Mesendoderm (in vitro differentiated cells): Measurements from ENCODE around the gene METTL1.

ENCODE experiments used
- DNase-seq: peaks from one replicate; pipeline ENCODE4 v3.0.0; 2013
- H2AK5ac ChIP-seq: 2 replicates; pipeline ENCODE4 v1.6.1; 2013; ENCODE audit warnings: low read length, inconsistent platforms
- H2BK120ac ChIP-seq: 2 replicates; pipeline ENCODE4 v1.6.1; 2013; ENCODE audit warnings: low read depth, mild to moderate bottlenecking, low read length, moderate library complexity, mixed read lengths
- H2BK15ac ChIP-seq: replicated peaks from 2 replicates; pipeline ENCODE4 v1.6.1; 2013; ENCODE audit warnings: low read depth, mild to moderate bottlenecking, moderate library complexity
- H2BK5ac ChIP-seq: 2 replicates; pipeline ENCODE4 v1.6.1; 2013; ENCODE audit warnings: low read length, inconsistent platforms
- H3K18ac ChIP-seq: 2 replicates; pipeline ENCODE4 v1.6.1; 2013; ENCODE audit warnings: mild to moderate bottlenecking, low read length, mixed read lengths
- H3K23ac ChIP-seq: one replicate; pipeline ENCODE4 v1.6.1; 2013; ENCODE audit warnings: low read length
- H3K27ac ChIP-seq: 2 replicates; pipeline ENCODE4 v1.5.1; 2013; ENCODE audit warnings: low read depth, mild to moderate bottlenecking, inconsistent platforms, low read length, moderate library complexity
- H3K27me3 ChIP-seq: 2 replicates; pipeline ENCODE4 v1.6.1; 2013; ENCODE audit warnings: low read length, control low read depth, mild to moderate bottlenecking, inconsistent platforms; ENCODE audit not compliant: insufficient read depth, poor library complexity
- H3K36me3 ChIP-seq: 2 replicates; pipeline ENCODE4 v1.6.1; 2013; ENCODE audit warnings: low read length, inconsistent platforms; ENCODE audit not compliant: control insufficient read depth, insufficient read depth
- H3K4ac ChIP-seq: one replicate; pipeline ENCODE4 v1.6.1; 2013; ENCODE audit warnings: low read depth, mild to moderate bottlenecking, low read length, moderate library complexity
- H3K4me1 ChIP-seq: 2 replicates; pipeline ENCODE4 v1.6.1; 2013; ENCODE audit warnings: low read depth, low read length, inconsistent platforms; ENCODE audit not compliant: control insufficient read depth
- H3K4me2 ChIP-seq: 2 replicates; pipeline ENCODE4 v1.6.1; 2013; ENCODE audit warnings: low read length
- H3K4me3 ChIP-seq: 2 replicates; pipeline ENCODE4 v1.5.1; 2013; ENCODE audit warnings: mild to moderate bottlenecking, low read length
- H3K56ac ChIP-seq: one replicate; pipeline ENCODE4 v1.6.1; 2013; ENCODE audit warnings: low read length
- H3K79me1 ChIP-seq: 2 replicates; pipeline ENCODE4 v1.6.1; 2013; ENCODE audit warnings: low read length, inconsistent platforms
- H3K79me2 ChIP-seq: 2 replicates; pipeline ENCODE4 v1.6.1; 2013; ENCODE audit warnings: mild to moderate bottlenecking, low read length; ENCODE audit not compliant: control insufficient read depth, insufficient read depth
- H3K9ac ChIP-seq: 2 replicates; pipeline ENCODE4 v1.6.1; 2013; ENCODE audit warnings: low read length, inconsistent platforms
- H4K5ac ChIP-seq: one replicate; pipeline ENCODE4 v1.6.1; 2013; ENCODE audit warnings: low read length
- H4K8ac ChIP-seq: one replicate; pipeline ENCODE4 v1.6.1; 2013; ENCODE audit warnings: low read depth, mild to moderate bottlenecking, control low read depth, low read length, moderate library complexity
- WGBS: extraction: QIAGEN DNeasy Blood & Tissue Kit; methylation state at CpG from one replicate; pipeline ENCODE4 v1.1.7; 2013; ENCODE audit warnings: low lambda C conversion rate, missing lambda C conversion rate; ENCODE audit not compliant: insufficient coverage; ENCODE audit errors: extremely low coverage; 5-methylcytosine and 5-hydroxymethylcytosine counted together

The METTL1 gene

GRCh38 chr12:57783861-57784260 lies 12.0 kb upstream of the METTL1 start:
- Histone ChIP-seq H3K56ac (no peak overlapping the region), H3K18ac (no peak overlapping the region), H3K79me1 (peaks cover 5% of the 10 kb centered on the region), H3K4ac (no peak overlapping the region), H2BK120ac (no peak overlapping the region), H3K4me2 (no peak overlapping the region), H3K23ac (no peak overlapping the region), H3K27me3 (no peaks in the 10 kb centered on the region), H2BK5ac (no peak overlapping the region), H2AK5ac (no peak overlapping the region), H3K4me1 (no peaks in the 10 kb centered on the region), H3K36me3 (peaks cover 4% of the 10 kb centered on the region), H2BK15ac (no peak overlapping the region), H3K4me3 (no peak overlapping the region), H3K9ac (no peak overlapping the region), H4K5ac (no peak overlapping the region), H3K27ac (no peak overlapping the region), H3K79me2 (peaks cover 8% of the 10 kb centered on the region), H4K8ac (no peak overlapping the region)
- DNase-seq: no peak
- WGBS: no CpG with 5 or more reads among the region's 11 CpGs

GRCh38 chr12:57783466-57783801 lies 11.5 kb upstream of the METTL1 start:
- peaks cover 8% of the 10 kb centered on the region for H3K79me2 ChIP-seq
- no peaks in the 10 kb centered on the region for H3K4me1 ChIP-seq
- peaks cover 5% of the 10 kb centered on the region for H3K79me1 ChIP-seq
- H4K5ac ChIP-seq: no peak overlapping the region
- H3K9ac ChIP-seq: peak overlapping the region; percentile 94
- H3K56ac ChIP-seq: peak overlapping the region; percentile 97
- no peak overlapping the region for H4K8ac ChIP-seq
- no peak overlapping the region for H2BK15ac ChIP-seq
- no peak for DNase-seq
- H3K36me3 ChIP-seq: peaks cover 4% of the 10 kb centered on the region
- no peak overlapping the region for H3K27ac ChIP-seq
- H2BK120ac ChIP-seq: no peak overlapping the region
- H2AK5ac ChIP-seq: no peak overlapping the region
- H2BK5ac ChIP-seq: no peak overlapping the region
- no peaks in the 10 kb centered on the region for H3K27me3 ChIP-seq
- H3K23ac ChIP-seq: no peak overlapping the region
- H3K4me3 ChIP-seq: peak overlapping the region; percentile 96
- H3K4me2 ChIP-seq: peak overlapping the region; percentile 85
- whole genome bisulfite sequencing: no CpG with 5 or more reads among the region's 12 CpGs
- no peak overlapping the region for H3K4ac ChIP-seq
- no peak overlapping the region for H3K18ac ChIP-seq

GRCh38 chr12:57782608-57783465 lies 10.9 kb upstream of the METTL1 start, which contains the start of gene TSFM:
TSS of gene TSFM (plus strand) at chr12:57782787. CDS start at chr12:57782802, 15 bp downstream.
- Histone ChIP-seq H4K8ac (no peak within 1 kb of the TSS), H3K79me2 (peaks cover 8% of the 10 kb centered on the region), H3K36me3 (peaks cover 4% of the 10 kb centered on the region), H2AK5ac (no peak within 1 kb of the TSS), H4K5ac (no peak within 1 kb of the TSS), H3K4me1 (no peaks in the 10 kb centered on the region), H3K27ac (no peak within 1 kb of the TSS), H3K23ac (no peak within 1 kb of the TSS), H3K56ac (peak within 1 kb of the TSS; percentile 97), H3K9ac (peak within 1 kb of the TSS; percentile 94), H3K4me2 (peak within 1 kb of the TSS; percentile 85), H3K4me3 (peak within 1 kb of the TSS; percentile 96), H2BK5ac (no peak within 1 kb of the TSS), H3K18ac (no peak within 1 kb of the TSS), H3K79me1 (peaks cover 5% of the 10 kb centered on the region), H2BK120ac (no peak within 1 kb of the TSS), H2BK15ac (no peak within 1 kb of the TSS), H3K27me3 (no peaks in the 10 kb centered on the region), H3K4ac (peak within 1 kb of the TSS; percentile 19)
- DNase-seq: peak; percentile 96
- no CpG with 5 or more reads among the region's 45 CpGs for WGBS

- Histone ChIP-seq H3K4me1 (no peaks in the 10 kb centered on the region), H2BK15ac (no peak overlapping the region), H4K5ac (no peak overlapping the region), H3K56ac (no peak overlapping the region), H3K9ac (no peak overlapping the region), H2AK5ac (no peak overlapping the region), H3K79me2 (peaks cover 8% of the 10 kb centered on the region), H3K36me3 (peaks cover 4% of the 10 kb centered on the region), H3K27ac (no peak overlapping the region), H3K4ac (no peak overlapping the region), H4K8ac (no peak overlapping the region), H3K23ac (no peak overlapping the region), H3K4me3 (no peak overlapping the region), H3K4me2 (no peak overlapping the region), H3K18ac (no peak overlapping the region), H3K79me1 (peaks cover 5% of the 10 kb centered on the region), H2BK120ac (no peak overlapping the region), H2BK5ac (no peak overlapping the region), H3K27me3 (no peaks in the 10 kb centered on the region)
- DNase-seq: no peak
- WGBS: no CpG with 5 or more reads among the region's 4 CpGs
These were observed 10.3 kb upstream of the METTL1 start for GRCh38 chr12:57782243-57782607.

- Histone ChIP-seq H2AK5ac (no peak overlapping the region), H3K4ac (no peak overlapping the region), H2BK120ac (no peak overlapping the region), H3K56ac (no peak overlapping the region), H3K36me3 (peaks cover 4% of the 10 kb centered on the region), H3K18ac (no peak overlapping the region), H3K4me1 (no peaks in the 10 kb centered on the region), H3K27ac (no peak overlapping the region), H3K9ac (no peak overlapping the region), H4K5ac (no peak overlapping the region), H3K4me3 (no peak overlapping the region), H3K79me1 (peaks cover 5% of the 10 kb centered on the region), H2BK15ac (no peak overlapping the region), H3K23ac (no peak overlapping the region), H3K79me2 (peaks cover 8% of the 10 kb centered on the region), H3K4me2 (no peak overlapping the region), H3K27me3 (no peaks in the 10 kb centered on the region), H2BK5ac (no peak overlapping the region), H4K8ac (no peak overlapping the region)
- WGBS: no CpG with 5 or more reads among the region's 2 CpGs
- DNase-seq: no peak
These were observed 9.9 kb upstream of the METTL1 start for GRCh38 chr12:57781801-57782200.

GRCh38 chr12:57781244-57781643 lies 9.3 kb upstream of the METTL1 start:
- Histone ChIP-seq H4K8ac (no peak overlapping the region), H2BK120ac (no peak overlapping the region), H2BK15ac (no peak overlapping the region), H3K79me1 (peaks cover 5% of the 10 kb centered on the region), H3K27me3 (no peaks in the 10 kb centered on the region), H3K23ac (no peak overlapping the region), H3K4me2 (no peak overlapping the region), H3K79me2 (peaks cover 8% of the 10 kb centered on the region), H3K36me3 (peaks cover 2% of the 10 kb centered on the region), H3K4me1 (no peaks in the 10 kb centered on the region), H3K9ac (no peak overlapping the region), H3K56ac (no peak overlapping the region), H4K5ac (no peak overlapping the region), H3K18ac (no peak overlapping the region), H3K27ac (no peak overlapping the region), H2BK5ac (no peak overlapping the region), H3K4ac (no peak overlapping the region), H3K4me3 (no peak overlapping the region), H2AK5ac (no peak overlapping the region)
- no peak for DNase-seq
- WGBS: no CpG with 5 or more reads among the region's 3 CpGs
